Stimulated activated CD8-positive, alpha-beta memory T cell treated with anti-CD3 and anti-CD28 coated beads, Interleukin-7, amount 100 ng/mL, for 4 hours (primary cell): ENCODE measurements around the gene EYS.

Source experiments
- DNase-seq, 2 donors: peaks; one replicate each; pipeline ENCODE4 v3.0.0-alpha.2; 2020; ENCODE audit warnings: low read depth in 2 of 2

EYS gene

DNA sequence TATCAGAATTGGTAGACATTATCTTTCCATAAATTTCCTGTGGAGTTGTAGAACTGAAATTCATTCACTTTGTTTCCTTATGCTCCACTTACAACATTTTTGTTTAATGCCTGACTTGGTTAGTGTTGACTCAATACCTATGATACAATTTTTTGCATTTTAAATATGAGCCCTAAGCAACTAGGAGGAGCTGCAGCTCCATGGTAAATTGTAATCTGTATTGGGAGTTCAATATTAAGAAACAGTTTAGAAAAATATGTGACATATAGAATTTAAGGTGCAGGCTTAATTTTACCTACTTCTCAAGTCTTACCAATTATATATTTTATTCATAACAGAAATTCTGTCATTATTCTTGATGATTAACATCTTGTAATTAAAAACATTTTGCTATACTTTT lies 868.3 kb downstream of the EYS start:
- no peak for DNase-seq

DNA sequence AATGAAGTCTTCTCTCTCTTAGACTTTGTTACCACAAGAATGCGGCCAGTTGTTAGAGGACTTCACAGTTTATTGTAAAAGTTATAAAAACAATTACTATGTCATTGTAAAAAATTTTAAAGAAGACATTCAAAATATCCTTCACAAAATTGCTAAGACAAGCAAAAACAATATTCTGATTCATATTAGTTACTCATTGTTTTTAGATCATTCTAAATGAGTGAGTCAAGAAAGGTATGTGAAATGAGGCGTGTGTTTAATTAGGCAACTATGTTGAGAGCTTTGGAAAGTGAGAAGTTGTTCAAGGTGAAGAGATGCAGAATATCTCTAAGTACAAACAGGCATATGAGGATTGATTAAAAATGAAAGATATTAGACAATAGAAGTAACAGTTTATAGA lies 875.3 kb downstream of the EYS start:
- DNase-seq: no peak

DNA sequence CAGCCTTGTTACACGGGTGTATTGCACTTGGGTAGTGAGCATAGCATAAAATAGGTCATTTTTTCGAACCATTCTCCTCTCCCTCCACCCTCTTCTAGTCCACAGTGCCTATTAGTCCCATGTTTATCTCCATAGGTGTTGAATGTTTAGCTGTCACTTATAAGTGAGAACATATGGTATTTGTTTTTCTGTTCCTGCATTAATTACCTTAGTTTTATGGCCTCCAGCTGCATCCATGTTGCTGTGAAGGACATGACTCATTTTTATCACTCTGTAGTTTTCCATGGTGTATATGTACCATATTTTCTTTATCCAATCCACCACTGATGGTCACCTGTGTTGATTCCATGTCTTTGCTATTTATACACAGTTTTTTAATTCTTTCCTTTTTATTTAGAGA lies 889.5 kb downstream of the EYS start:
- no peak for DNase-seq

DNA sequence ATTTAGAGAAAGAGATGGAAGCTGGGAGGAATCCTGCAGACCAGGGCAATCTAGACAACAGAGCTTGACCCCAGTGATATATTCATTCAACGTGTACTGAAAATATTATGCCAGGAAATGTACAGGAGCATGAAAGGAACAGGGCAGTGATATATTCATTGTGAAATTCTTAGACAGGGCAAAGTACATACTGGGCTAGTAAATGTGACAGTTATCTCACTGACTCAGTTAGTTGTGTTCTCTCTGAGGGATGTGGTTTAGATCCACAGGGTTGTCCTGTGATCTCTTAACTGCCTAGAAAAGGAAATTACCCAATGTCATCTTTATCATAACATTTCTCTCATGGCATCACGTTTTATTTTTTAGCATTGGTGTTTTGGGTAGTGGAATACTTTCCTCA lies 891.3 kb downstream of the EYS start:
- DNase-seq: no peak

DNA sequence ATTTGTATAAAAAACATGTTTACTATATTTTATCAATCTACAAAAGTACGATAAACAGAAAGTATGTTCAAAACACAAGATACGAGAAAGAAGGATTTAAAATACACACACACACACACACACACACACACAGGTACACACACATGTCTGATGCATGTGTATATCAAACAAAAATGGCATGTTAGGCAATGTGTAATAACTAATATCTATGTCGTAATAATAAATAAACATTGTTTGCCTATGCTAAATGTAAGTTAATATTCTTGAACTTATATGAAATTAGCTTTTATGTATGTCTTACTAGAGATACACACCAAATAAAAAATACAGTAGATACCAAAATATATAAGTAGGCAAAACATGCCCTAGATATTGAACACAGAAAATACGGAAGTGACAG lies 894.9 kb downstream of the EYS start:
- DNase-seq: no peak

DNA sequence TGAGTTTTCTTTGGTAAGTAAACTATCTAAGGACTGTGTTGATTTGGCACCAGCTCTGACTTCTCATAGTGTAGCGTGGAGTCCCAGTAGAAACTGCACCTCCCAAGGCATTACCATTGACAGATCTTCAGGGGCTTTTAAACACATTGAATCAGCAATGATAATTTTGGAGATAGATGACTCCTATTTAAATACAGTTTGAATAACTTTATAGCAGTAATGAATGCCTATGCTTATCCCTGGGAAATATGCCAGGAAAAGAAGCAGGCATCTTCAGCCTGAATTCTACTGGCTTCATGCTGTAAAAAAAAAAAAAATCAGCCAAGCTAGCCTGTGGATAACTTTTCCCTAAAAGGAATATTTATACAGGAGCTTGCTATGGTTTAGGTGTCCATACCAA lies 895.9 kb downstream of the EYS start:
- DNase-seq: no peak

DNA sequence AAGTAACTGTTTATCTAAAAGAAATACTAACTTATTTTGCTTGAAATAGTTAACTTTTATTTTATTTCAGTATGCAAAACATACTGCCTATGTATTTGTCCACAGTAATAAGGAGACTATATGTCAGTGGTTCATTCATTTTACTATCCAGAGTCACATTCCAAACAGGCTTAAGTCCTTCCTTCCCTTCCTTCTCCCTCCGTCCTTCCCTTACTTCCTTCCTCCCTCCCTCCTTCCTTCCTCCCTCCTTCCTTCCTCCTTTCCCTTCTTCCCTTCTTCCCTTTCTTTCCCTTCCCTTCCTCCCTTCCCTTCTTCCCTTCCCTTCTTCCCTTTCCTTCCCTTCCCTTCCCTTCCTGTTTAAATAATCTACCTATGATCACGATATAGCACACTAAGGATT lies 899.2 kb downstream of the EYS start:
- no peak for DNase-seq

DNA sequence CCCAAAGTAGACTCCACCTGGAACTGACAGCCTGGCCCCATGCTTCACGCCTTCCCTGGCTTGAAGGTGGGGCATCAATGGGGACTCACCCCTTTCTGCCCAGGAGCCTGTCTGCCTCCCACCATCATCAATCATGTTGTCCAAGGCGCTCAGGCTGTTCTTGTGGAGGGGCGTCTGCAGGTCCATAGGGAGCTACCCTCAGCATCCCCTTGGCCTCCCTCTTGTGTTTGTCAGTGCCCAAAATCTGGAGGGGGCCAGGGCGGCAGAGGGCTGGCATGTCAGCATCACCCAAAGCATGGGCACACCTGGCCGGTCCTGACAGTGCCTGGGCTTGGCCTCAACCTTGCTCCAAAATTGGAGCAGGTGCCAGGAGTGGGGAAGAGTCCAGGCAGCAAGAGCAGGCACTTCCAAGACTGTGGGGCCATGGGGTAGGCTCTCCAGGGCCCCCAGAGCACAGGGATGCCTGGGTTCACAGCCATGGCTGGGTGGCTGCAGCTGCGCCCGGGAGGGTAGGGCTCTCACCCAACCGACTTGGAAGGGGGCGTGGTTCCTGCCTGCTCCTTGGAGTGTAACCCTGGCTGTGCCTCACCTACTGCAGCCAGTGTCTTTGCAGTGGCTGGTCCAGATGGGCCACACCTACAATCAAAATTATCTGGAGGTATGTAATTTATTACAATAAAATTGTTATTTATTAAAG lies 903.4 kb downstream of the EYS start:
- no peak for DNase-seq

DNA sequence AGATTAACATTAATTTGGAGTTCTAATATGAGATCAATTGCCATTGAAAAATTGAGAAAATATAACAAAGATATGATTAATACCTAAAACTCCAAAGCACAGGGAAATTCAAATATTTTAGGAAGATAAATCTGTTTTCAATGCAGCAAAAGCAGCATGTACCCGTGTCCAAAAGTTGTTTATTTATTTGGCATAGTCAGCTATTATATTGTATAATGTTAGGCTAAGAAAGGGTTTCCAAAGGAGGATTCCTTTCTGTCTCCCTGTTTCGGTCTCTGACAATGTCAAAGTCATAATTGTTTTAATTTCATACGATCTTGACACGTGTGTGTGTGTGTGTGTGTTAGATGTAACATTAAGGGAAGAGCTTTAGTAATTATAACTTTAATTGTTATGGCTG lies 914.5 kb downstream of the EYS start:
- no peak for DNase-seq

DNA sequence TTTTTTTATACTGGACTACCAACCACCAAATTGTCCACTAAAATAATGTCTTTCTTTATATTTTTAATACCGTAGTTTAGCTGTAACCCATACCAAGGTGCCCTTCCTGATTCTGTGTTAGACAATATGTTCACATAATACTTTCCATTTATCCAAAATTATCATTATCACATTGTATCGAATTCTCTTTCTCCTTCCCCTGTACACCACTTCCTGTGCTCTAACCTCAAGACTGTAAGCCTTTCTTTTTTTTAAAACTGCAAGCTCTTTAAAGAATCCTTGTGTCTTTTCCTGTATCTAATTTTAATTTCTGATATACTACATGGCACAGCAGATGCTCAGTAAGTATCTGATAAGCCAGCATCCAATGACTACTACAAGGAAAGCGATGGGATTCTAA lies 917.5 kb downstream of the EYS start:
- no peak for DNase-seq

DNA sequence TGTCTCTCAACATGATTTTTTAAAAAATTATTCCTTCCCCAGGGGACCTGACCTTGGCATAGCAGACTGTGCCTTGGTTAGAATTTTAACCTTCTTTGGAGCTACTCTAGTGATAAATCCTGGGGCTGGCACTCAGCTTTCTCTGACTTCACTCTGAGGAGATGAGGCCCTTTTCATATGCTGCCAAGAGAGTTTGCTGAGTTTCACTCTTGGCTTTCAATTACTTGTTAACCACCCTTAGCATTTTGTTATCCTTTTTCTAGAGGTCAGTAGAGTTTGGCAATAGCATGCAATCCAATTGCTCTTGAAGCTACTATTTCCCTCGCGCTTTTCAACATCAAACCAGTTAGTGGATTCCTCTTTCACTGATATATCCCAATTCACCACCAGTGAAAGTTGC lies 920.3 kb downstream of the EYS start:
- DNase-seq: no peak

DNA sequence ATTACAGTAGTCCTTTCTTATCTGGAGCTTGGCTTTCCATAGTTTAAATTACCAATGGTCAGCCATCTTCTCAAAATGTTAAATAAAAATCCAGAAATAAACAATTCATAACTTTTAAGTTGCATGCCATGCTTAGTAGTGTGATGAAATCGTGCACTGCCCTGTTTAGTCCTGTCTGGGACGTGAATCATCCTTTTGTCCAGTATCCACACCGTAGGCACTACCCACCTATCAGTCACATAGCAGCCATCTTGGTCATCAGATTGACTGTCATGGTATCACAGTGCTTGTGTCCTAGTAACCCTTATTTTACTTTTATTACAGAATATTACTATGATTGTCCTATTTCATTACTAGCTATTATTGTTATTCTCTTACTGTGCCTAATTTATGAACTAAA lies 924.1 kb downstream of the EYS start:
- DNase-seq: no peak

DNA sequence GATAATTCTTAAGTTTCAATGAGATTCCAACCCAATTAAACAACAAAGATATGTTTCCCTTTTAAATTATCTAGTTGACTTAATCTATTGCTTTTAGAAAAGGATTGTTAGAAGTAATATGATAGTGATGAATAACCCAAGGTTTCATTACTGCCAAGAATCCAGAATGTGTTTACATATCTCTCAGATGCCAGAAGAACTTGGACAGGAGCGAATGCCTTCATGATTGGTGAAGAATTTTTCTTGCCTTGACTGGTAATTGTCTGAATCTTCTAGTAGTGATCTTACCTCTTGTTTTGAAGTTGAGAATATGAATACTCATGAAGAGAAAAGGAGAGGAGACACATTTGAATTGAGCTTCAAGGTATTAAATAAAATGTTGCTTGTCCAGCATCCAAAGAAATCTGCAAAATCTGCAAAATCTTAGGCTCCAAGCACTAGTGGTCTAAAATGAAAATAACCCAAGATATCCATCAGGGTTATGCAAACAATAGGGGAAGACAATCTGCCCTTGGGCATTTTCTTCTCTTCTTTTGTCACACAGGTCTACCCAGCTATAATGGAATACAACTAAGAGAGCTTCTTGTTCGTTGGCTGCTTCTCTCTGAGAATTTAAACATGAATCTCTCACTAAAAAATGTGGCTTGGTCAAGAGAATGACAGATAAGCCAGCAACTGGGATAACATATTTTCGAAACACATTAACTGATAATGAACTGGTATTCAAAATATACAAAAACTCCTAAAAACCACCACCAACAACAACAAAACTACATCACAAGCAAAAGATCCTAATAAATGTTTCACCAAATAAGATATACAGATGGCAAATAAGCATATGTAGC lies 928.9 kb downstream of the EYS start:
- no peak for DNase-seq

DNA sequence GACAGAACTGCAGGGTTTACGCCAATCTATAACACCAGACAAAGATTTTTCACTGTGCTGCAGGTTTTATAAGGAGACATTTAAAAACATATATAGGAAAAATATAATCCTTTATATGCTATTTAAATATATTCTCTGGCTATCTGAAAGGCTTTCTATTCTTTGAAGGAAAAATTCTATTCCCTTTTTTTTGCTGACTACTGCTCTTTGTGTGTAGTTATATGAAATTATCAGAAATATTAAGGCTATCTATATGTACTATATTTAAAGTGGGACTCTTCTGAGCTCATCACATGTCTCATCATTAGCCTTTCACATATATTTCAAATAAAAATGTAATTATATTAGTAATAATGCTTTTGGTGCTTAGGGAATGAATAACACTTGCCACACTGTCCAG lies 930.7 kb downstream of the EYS start:
- DNase-seq: no peak

DNA sequence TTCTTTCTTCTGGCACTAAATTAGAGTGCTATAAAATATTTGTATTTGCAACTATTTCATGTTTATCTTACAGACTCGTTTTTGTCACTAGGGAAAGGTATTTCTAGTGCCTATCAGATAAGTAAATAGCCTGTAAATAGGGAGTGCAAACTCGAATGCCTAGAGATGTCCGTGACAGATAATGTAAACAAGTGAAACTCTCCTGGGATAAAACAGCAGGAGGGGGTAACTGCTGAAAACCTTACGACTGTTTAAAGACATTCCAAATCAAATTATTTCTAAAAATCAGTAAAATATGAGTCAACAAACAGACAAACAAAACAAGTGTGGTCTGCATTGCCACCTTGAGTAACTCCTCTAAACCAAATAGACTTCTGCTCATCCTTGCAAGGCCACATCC lies 932.1 kb downstream of the EYS start:
- no peak for DNase-seq

DNA sequence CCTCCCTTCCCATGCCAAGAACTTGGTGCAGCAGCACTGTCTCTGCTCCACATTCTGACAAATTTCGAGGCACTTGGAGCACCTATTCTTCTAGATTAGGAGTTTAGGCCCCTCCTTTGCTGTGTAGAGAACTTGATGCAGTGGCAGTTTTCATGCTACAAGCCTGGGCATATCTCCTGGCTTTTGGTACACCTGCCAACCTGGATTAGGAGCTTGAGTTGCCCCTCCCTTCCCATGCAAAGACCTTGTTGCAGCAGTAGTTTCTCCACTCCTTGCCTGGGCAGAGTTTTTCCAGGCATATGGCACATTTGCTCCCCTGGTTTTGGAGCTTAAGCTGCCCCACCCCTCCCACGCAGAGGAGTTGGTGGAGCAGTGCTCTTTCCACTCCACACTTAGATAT lies 956.1 kb downstream of the EYS start:
- no peak for DNase-seq

DNA sequence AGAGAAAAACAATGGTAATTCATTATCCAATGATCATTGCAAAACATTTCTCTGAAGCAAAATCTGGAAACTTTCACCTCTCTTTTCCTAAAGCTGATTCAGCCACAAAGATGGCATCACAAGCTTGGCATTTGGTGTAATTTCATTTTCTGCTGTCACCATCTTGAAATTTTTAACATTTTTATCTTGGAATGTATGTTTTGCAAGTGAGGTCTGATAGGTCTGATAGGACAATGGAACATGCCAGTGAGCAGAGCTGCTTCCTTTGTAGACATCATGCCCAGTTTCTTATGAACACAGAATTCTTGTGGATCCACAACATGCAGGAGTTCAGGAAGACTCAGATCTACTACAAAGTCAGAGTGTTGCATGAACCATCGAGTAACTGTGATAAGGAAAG lies 969.6 kb downstream of the EYS start:
- DNase-seq: no peak

DNA sequence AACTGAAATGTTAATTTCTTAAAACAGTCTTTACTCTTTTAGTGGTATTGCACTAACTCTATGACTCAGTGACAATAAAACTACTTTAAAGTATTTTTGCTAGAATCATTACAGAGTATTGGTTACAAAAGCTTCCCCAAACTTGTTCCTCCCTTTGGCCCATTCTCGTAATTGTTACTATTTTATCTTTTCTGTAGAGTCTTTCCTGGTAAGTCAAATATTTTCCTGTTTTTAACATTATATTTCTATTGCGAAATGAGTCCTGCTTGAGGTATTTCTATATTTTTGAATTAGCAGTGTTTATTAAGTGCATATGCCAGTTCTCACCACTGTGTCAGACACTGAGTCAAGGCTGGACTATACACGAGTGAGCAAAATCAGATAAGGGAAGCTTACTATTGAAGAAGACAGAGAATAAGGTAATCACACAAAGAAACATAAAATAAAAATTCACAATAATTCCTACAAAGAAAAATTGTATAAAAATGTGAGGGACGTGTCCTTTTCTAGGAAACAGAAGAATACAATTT lies 970.5 kb downstream of the EYS start:
- no peak for DNase-seq

DNA sequence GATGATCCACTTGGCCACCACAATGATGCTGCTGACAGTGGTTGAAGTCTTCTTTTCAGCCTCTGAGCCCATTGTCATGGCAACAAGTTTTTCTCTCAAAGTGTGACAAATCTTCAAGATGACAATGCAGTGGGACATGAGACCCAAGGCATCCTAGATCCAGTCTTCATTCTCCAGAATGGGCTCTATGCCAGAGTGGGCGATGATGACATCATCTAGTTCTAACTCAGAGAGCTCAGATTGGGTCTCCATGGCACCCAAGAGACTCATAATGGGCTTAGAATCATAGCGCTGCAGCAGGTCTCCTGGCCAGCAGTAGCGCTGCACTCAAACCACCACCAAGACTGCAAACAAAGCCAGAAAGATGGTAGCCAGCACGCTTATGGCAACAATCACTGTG lies 973.6 kb downstream of the EYS start:
- no peak for DNase-seq

DNA sequence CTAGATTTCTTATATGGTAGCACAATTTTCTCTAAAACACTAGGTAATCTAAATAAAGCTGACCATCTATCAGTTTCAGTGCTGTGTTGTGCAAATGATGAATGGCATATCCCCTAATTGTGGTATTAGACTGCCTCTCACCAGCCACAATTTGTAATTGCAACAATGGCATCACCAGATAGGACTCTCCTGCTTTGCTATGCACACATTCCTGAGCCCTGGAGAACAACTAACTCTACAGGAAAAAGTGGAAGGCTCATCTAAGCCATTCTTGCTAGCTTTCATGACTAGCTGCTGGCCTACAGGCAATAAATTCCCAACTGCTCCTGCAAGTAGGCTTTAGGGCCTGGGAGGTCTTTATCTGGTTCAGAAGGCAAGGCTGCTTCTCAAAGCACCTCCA lies 974.1 kb downstream of the EYS start:
- DNase-seq: no peak

DNA sequence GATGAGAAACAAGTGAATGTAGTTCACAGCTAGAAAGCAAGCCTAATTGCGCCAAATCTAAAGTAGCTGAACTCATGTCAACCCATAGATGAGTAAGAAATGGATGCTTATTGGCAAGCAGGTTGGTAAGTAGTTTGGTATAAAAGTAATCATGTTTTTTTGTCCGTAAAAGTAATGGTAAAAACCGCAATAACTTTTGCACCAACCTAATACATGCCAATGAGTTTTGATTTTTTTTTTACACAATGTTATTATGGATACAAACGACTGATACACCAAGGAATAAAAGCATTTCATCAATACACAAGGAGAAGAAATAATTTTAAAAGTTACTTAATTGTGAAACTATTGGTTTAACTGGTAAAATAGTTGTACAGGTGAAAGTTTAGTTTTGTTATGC lies 977.5 kb downstream of the EYS start:
- DNase-seq: no peak

DNA sequence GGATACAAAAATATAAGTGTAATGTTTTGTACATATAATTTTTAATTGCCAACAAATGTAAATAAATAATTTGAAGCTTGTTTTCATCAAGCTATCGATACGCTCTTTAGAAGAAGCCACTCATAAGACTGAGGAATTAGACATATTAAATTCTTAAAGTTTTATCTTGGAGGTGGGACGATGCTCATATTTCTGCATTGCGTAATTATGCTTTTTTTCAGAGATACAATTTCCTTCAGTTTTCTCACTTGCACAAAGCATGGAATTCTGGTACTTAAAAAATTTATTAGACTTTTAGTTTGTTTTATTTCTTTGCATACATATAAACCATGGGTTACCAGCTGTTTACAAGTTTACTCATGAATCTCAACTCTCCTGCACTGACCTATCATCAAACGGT lies 980.0 kb downstream of the EYS start:
- no peak for DNase-seq

DNA sequence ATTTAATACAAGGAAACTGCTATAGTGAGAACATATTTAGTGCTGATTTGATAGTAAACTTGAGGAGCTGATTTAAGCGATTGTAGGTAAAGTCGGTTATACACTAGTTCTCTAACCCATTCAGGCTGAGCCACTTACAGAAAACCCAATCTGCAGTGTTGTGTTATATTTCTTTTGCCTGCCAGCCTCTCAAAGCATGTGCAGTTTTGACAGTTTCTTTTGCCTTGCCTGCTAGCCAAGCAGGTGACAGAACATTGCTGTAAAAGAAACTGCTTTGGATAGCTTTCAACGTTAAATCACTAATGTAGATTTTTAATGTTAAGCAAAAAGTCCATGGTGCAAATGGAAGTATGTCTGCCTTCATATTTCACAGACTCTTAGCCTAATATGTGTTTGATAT lies 982.9 kb downstream of the EYS start:
- DNase-seq: no peak
